GM13976 (cell line): Measurements from ENCODE around the gene TMEM52.

Experiments used
- DNase-seq: peaks from one replicate; pipeline ENCODE4 v3.0.0; 2012; ENCODE audit warnings: low spot score
- CTCF ChIP-seq: IDR thresholded peaks from 2 replicates; pipeline ENCODE4 v1.5.1; 2012; ENCODE audit warnings: borderline replicate concordance, mild to moderate bottlenecking; ENCODE audit not compliant: insufficient read depth; ENCODE audit errors: extremely low read depth, missing control alignments, control extremely low read depth
- in situ Hi-C: fragments of 300-500 bp; cut with MboI; formaldehyde crosslinking; loops from one replicate; pipeline ENCODE4 v1.12.0; 2022; ENCODE audit warnings: low sequenced_read_pairs, mixed read lengths, inconsistent platforms; ENCODE audit not compliant: unreplicated experiment

Gene TMEM52

GRCh38 chr1:1880617-1881312 lies 38.3 kb downstream of the TMEM52 start:
- DNase-seq = no peak
- in situ Hi-C loops = no loop called here
- no peak for TF ChIP-seq CTCF

- no peak for TF ChIP-seq CTCF
- in situ Hi-C loops = no loop called here
- DNase-seq = no peak
Observed at GRCh38 chr1:1879942-1880341, 39.1 kb downstream of the TMEM52 start.

GRCh38 chr1:1877865-1878436 lies 41.1 kb downstream of the TMEM52 start:
- DNase-seq = no peak
- no peak for TF ChIP-seq CTCF
- in situ Hi-C loops = no loop called here

- DNase-seq = no peak
- in situ Hi-C loops = no loop called here
- TF ChIP-seq CTCF = no peak
Observed at GRCh38 chr1:1876335-1876930, 42.6 kb downstream of the TMEM52 start.

GRCh38 chr1:1875932-1876331 lies 43.1 kb downstream of the TMEM52 start:
- DNase-seq = no peak
- in situ Hi-C loops = no loop called here
- TF ChIP-seq CTCF = no peak

GRCh38 chr1:1874901-1875300 lies 44.2 kb downstream of the TMEM52 start:
- no peak for DNase-seq
- in situ Hi-C loops = no loop called here
- TF ChIP-seq CTCF = no peak

GRCh38 chr1:1873186-1873585 lies 45.9 kb downstream of the TMEM52 start:
- DNase-seq = peak; percentile 7
- TF ChIP-seq CTCF = no peak
- in situ Hi-C loops = no loop called here
